ENCODE results near the gene ZNF396.

Gene ZNF396

GRCh38 chr18:35334212-35334611 lies 42.9 kb downstream of the ZNF396 start:
- DNase-seq = no peak

GRCh38 chr18:35331367-35332087 lies 45.6 kb downstream of the ZNF396 start:
- DNase-seq = no peak

GRCh38 chr18:35328868-35329267 lies 48.3 kb downstream of the ZNF396 start:
- DNase-seq = no peak

GRCh38 chr18:35326695-35327387 lies 50.3 kb downstream of the ZNF396 start:
- DNase-seq = no peak

GRCh38 chr18:35324926-35325655 lies 52.0 kb downstream of the ZNF396 start:
- no peak for DNase-seq

GRCh38 chr18:35322486-35323458 lies 54.4 kb downstream of the ZNF396 start:
- DNase-seq = no peak
